MCF 10A (cell line): ENCODE data around the gene TPRG1. TPM values are rescaled to one million over a fixed set of nuclear protein-coding genes. Genes with fewer than 3 reads are reported as not detected.

Experiments used
- BruUV-seq: library from RNA; stranded (reverse); fragments of 400-500 nt; replicated peaks from 2 replicates; lab custom pipeline; 2021; lab: Mats Ljungman, UMichigan
- CTCF ChIA-PET: fragments of 300-600 bp; sonication (Branson Sonifier 250); formaldehyde crosslinking; extraction: SDS; loops from one replicate; lab custom pipeline; 2021; ENCODE audit warnings: antibody characterized with exemption, inconsistent platforms; lab: Yijun Ruan, JAX
- POLR2A ChIA-PET: fragments of 300-600, 350-650 bp; sonication (Branson Sonifier 250); formaldehyde crosslinking; extraction: SDS; loops from one replicate; lab custom pipeline; 2020; ENCODE audit warnings: antibody characterized with exemption, inconsistent platforms; lab: Yijun Ruan, JAX
- DNase-seq: peaks from one replicate; pipeline ENCODE4 v3.0.0-alpha.2; 2018; ENCODE audit not compliant: unreplicated experiment
- H3K27ac Mint-ChIP-seq: one replicate; pipeline ENCODE4 v1.8.0; 2022; ENCODE audit warnings: mild to moderate bottlenecking, low read depth, mixed read lengths; ENCODE audit not compliant: unreplicated experiment
- H3K27me3 Mint-ChIP-seq: one replicate; pipeline ENCODE4 v1.8.0; 2022; ENCODE audit warnings: mixed read lengths; ENCODE audit not compliant: insufficient read depth, unreplicated experiment
- H3K36me3 Mint-ChIP-seq: one replicate; pipeline ENCODE4 v1.8.0; 2022; ENCODE audit warnings: mild to moderate bottlenecking, moderate library complexity, mixed read lengths; ENCODE audit not compliant: insufficient read depth, unreplicated experiment
- H3K4me1 Mint-ChIP-seq: one replicate; pipeline ENCODE4 v1.8.0; 2022; ENCODE audit warnings: mixed read lengths; ENCODE audit not compliant: insufficient read depth, unreplicated experiment
- H3K4me3 Mint-ChIP-seq: one replicate; pipeline ENCODE4 v1.8.0; 2022; ENCODE audit warnings: mild to moderate bottlenecking, moderate library complexity, mixed read lengths; ENCODE audit not compliant: unreplicated experiment
- H3K9me3 Mint-ChIP-seq: one replicate; pipeline ENCODE4 v1.8.0; 2022; ENCODE audit warnings: mixed read lengths; ENCODE audit not compliant: unreplicated experiment
- intact Hi-C: fragments of 100-400 bp; cut with micrococcal nuclease; formaldehyde crosslinking; loops from 2 replicates; pipeline ENCODE4 v1.14.1; 2022
- total RNA-seq: library from RNA; stranded (reverse); gene quantifications from 2 replicates; pipeline ENCODE4 v1.2.3, GENCODE V29; 2022
- TF ChIP-seq, protein P1 (sequence below): fragments of 200-600 bp; IDR thresholded peaks from one replicate; pipeline ENCODE4 v1.8.0; 2022; ENCODE audit warnings: antibody characterized with exemption, mild to moderate bottlenecking; ENCODE audit not compliant: unreplicated experiment

The TPRG1 gene
- total RNA-seq, 1 experiment from 2014 or later, result 2.0 TPM

DNA sequence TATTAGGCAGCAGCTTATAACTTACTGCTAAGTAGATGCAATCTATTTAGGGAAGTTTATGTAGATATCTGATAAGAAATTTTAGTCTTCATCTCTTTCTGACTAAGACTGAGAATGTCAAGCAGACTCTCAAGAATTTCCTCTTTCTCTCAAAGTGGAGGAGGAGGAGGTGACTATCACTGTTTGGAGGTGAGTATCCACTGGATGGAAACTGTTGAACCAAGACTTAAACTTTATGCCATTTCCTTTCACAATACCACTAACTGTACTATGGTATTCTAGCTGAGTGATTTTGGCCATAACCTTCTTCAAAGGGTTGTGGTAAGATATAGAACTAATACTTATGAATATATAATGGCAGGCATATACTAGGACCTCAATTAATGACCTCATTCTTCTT lies 64.6 kb downstream of the TPRG1 start:
- no TSS peak for BruUV-seq
- TF ChIP-seq, protein P1, sequence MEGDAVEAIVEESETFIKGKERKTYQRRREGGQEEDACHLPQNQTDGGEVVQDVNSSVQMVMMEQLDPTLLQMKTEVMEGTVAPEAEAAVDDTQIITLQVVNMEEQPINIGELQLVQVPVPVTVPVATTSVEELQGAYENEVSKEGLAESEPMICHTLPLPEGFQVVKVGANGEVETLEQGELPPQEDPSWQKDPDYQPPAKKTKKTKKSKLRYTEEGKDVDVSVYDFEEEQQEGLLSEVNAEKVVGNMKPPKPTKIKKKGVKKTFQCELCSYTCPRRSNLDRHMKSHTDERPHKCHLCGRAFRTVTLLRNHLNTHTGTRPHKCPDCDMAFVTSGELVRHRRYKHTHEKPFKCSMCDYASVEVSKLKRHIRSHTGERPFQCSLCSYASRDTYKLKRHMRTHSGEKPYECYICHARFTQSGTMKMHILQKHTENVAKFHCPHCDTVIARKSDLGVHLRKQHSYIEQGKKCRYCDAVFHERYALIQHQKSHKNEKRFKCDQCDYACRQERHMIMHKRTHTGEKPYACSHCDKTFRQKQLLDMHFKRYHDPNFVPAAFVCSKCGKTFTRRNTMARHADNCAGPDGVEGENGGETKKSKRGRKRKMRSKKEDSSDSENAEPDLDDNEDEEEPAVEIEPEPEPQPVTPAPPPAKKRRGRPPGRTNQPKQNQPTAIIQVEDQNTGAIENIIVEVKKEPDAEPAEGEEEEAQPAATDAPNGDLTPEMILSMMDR, result no peak
- H3K36me3 Mint-ChIP-seq, result no peaks in the 10 kb centered on the region
- H3K27me3 Mint-ChIP-seq, result no peaks in the 10 kb centered on the region
- ChIA-PET POLR2A (no interaction called here), CTCF (interaction anchor here (0.7 kb wide), 1 partner anchor 1487 kb away, joined by 5 read pairs; no protein-coding TSS in a partner anchor)
- no peaks in the 10 kb centered on the region for H3K4me1 Mint-ChIP-seq
- no peak overlapping the region for H3K27ac Mint-ChIP-seq
- no peak overlapping the region for H3K4me3 Mint-ChIP-seq
- DNase-seq, result no peak
- H3K9me3 Mint-ChIP-seq, result no peaks in the 10 kb centered on the region
- intact Hi-C loops, result no loop called here

DNA sequence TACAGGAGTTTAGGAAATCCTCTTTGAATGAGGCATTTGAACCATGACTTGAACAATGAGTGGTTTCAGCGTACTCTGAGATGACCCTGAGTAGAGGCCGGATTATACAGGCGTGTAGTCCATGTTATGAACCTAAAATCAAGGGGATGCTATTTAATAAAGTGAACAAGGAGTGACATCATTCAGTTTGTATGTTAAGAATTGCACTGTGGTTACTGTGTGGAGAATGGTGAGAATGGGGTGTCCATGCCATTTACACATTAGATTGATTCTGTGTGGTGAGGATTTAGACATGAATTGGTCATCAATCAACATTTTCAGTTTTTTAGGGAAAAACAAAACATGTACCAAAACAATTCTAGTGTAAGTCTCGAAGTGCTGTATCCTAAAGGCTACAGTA lies 65.8 kb downstream of the TPRG1 start:
- ChIA-PET POLR2A (no interaction called here), CTCF (no interaction called here)
- no peak for DNase-seq
- TF ChIP-seq, protein P1, result no peak
- Mint-ChIP-seq H3K4me1 (no peaks in the 10 kb centered on the region), H3K27ac (no peak overlapping the region), H3K27me3 (no peaks in the 10 kb centered on the region), H3K9me3 (no peaks in the 10 kb centered on the region), H3K36me3 (no peaks in the 10 kb centered on the region), H3K4me3 (no peak overlapping the region)
- no TSS peak for BruUV-seq
- intact Hi-C loops, result no loop called here

DNA sequence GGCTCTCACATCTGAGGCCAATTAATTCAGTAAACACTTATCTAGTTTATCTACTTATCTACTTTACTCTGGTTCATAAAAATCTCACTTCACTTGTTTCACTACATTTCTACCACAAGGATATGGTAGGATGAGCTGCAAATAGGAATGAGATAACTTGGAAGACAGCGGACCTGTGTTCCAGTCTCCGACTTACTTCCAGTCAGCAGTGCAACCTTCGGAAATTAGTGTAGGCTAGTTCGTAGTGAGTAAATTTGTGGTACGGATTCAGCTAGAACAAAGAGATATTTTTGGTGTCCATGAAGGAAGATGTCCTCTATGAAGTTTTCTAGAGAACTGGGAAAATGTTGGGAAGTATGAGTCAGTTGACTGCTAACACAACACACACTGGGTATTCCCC lies 66.3 kb downstream of the TPRG1 start:
- Mint-ChIP-seq H3K4me3 (no peak overlapping the region), H3K9me3 (peaks cover under 1% of the 10 kb centered on the region), H3K27ac (no peak overlapping the region), H3K36me3 (no peaks in the 10 kb centered on the region), H3K4me1 (no peaks in the 10 kb centered on the region), H3K27me3 (no peaks in the 10 kb centered on the region)
- BruUV-seq, result no TSS peak
- intact Hi-C loops, result no loop called here
- no peak for DNase-seq
- ChIA-PET CTCF (interaction anchor here (0.6 kb wide), 1 partner anchor 28 kb away, joined by 3 read pairs; no protein-coding TSS in a partner anchor), POLR2A (interaction anchor here (0.5 kb wide), 1 partner anchor 431 kb away, joined by 3 read pairs; no protein-coding TSS in a partner anchor)
- TF ChIP-seq, protein P1, result no peak

DNA sequence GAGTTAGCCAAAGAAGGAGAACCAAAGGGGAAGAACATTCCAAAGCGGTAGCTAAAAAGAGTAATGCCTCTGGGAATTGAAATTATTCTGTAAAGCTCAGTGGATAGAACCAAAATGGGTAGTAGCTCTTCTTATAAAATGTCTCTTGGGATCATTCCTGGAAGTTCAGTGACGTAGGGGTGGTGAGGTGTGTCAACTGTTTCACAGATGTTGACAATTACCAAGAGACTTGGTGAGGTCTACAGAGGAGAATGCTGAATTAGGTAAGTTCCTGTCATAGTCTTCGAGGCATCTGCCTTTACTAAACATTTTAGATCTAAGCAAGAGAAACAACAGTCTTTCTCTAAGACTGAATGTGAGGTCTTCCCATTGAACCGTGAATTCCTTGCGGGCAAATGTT lies 67.8 kb downstream of the TPRG1 start:
- Mint-ChIP-seq H3K4me3 (no peak overlapping the region), H3K4me1 (no peaks in the 10 kb centered on the region), H3K9me3 (peaks cover 8% of the 10 kb centered on the region), H3K36me3 (no peaks in the 10 kb centered on the region), H3K27ac (no peak overlapping the region), H3K27me3 (no peaks in the 10 kb centered on the region)
- DNase-seq, result no peak
- intact Hi-C loops, result no loop called here
- ChIA-PET CTCF (interaction anchor here (0.6 kb wide), 1 partner anchor 359 kb away, joined by 3 read pairs; no protein-coding TSS in a partner anchor), POLR2A (no interaction called here)
- BruUV-seq, result no TSS peak
- TF ChIP-seq, protein P1, result no peak
